H9 (cell line): Measurements from ENCODE around the gene TMPRSS9. TPM values are rescaled to one million over a fixed set of nuclear protein-coding genes. Genes with fewer than 3 reads are reported as not detected.

Experiments
- DNase-seq: peaks from one replicate; pipeline ENCODE4 v3.0.0-alpha.2; 2017
- H2AFZ ChIP-seq: one replicate; pipeline ENCODE4 v1.6.1; 2013; ENCODE audit warnings: mild to moderate bottlenecking, low read length, control low read depth, moderate library complexity
- H2AK5ac ChIP-seq: 2 replicates; pipeline ENCODE4 v1.6.1; 2013; ENCODE audit warnings: low read length, control low read depth, mixed read lengths; ENCODE audit not compliant: insufficient read length
- H2BK120ac ChIP-seq: one replicate; pipeline ENCODE4 v1.6.1; 2013; ENCODE audit warnings: low read depth, mild to moderate bottlenecking, low read length, control low read depth, inconsistent platforms; ENCODE audit not compliant: poor library complexity, severe bottlenecking
- H2BK12ac ChIP-seq: 2 replicates; pipeline ENCODE4 v1.6.1; 2013; ENCODE audit warnings: low read length, control low read depth, mixed read lengths, low read depth; ENCODE audit not compliant: insufficient read length
- H2BK15ac ChIP-seq: 2 replicates; pipeline ENCODE4 v1.6.1; 2013; ENCODE audit warnings: low read depth, low read length, control low read depth
- H2BK20ac ChIP-seq: one replicate; pipeline ENCODE4 v1.6.1; 2013; ENCODE audit warnings: low read depth, mild to moderate bottlenecking, low read length, control low read depth, inconsistent platforms; ENCODE audit not compliant: poor library complexity, severe bottlenecking
- H2BK5ac ChIP-seq: 2 replicates; pipeline ENCODE4 v1.6.1; 2013; ENCODE audit warnings: low read length, control low read depth, mixed read lengths; ENCODE audit not compliant: insufficient read length
- H3K14ac ChIP-seq: 2 replicates; pipeline ENCODE4 v1.6.1; 2013; ENCODE audit warnings: low read length, control low read depth; ENCODE audit not compliant: insufficient read depth
- H3K18ac ChIP-seq: 2 replicates; pipeline ENCODE4 v1.6.1; 2013; ENCODE audit warnings: low read depth, mild to moderate bottlenecking, mixed read lengths, low read length, control low read depth; ENCODE audit not compliant: insufficient read length
- H3K23ac ChIP-seq: 2 replicates; pipeline ENCODE4 v1.6.1; 2013; ENCODE audit warnings: low read length, control low read depth, mixed read lengths, low read depth; ENCODE audit not compliant: insufficient read length
- H3K23me2 ChIP-seq: 2 replicates; pipeline ENCODE4 v1.6.1; 2013; ENCODE audit warnings: low read depth, mild to moderate bottlenecking, mixed read lengths, low read length, control low read depth; ENCODE audit not compliant: insufficient read length, poor library complexity, severe bottlenecking
- H3K27ac ChIP-seq: 2 replicates; pipeline ENCODE4 v1.5.1; 2013; ENCODE audit warnings: low read length, control low read depth, mixed read lengths, low read depth; ENCODE audit not compliant: insufficient read length
- H3K27me3 ChIP-seq: 2 replicates; pipeline ENCODE4 v1.6.1; 2013; ENCODE audit warnings: low read length, control low read depth, inconsistent platforms; ENCODE audit not compliant: insufficient read depth
- H3K4ac ChIP-seq: 2 replicates; pipeline ENCODE4 v1.6.1; 2013; ENCODE audit warnings: low read depth, mild to moderate bottlenecking, control low read depth, inconsistent platforms, low read length, moderate library complexity
- H3K4me1 ChIP-seq: 2 replicates; pipeline ENCODE4 v1.6.1; 2013; ENCODE audit warnings: low read length, control low read depth, inconsistent platforms; ENCODE audit not compliant: insufficient read depth
- H3K4me2 ChIP-seq: 2 replicates; pipeline ENCODE4 v1.6.1; 2013; ENCODE audit warnings: low read length, control low read depth, mixed read lengths; ENCODE audit not compliant: insufficient read length, insufficient read depth
- H3K56ac ChIP-seq: 2 replicates; pipeline ENCODE4 v1.6.1; 2013; ENCODE audit warnings: low read depth, mild to moderate bottlenecking, mixed read lengths, low read length, control low read depth; ENCODE audit not compliant: insufficient read length
- H3K79me1 ChIP-seq: 2 replicates; pipeline ENCODE4 v1.6.1; 2013; ENCODE audit warnings: low read depth, mild to moderate bottlenecking, moderate library complexity, low read length, control low read depth, inconsistent platforms; ENCODE audit not compliant: insufficient read depth, poor library complexity, severe bottlenecking
- H3K79me2 ChIP-seq: 2 replicates; pipeline ENCODE4 v1.6.1; 2013; ENCODE audit warnings: low read length, control low read depth, inconsistent platforms; ENCODE audit not compliant: insufficient read depth
- H3K9ac ChIP-seq: 2 replicates; pipeline ENCODE4 v1.6.1; 2013; ENCODE audit warnings: low read length, control low read depth, mixed read lengths; ENCODE audit not compliant: insufficient read length; ENCODE audit errors: extremely low read depth
- H3K9me3 ChIP-seq: one replicate; pipeline ENCODE4 v1.6.1; 2013; ENCODE audit warnings: low read depth, low read length, inconsistent platforms; ENCODE audit not compliant: control insufficient read depth
- H3T11ph ChIP-seq: one replicate; pipeline ENCODE4 v1.6.1; 2013; ENCODE audit warnings: mild to moderate bottlenecking, low read length, control low read depth, inconsistent platforms
- H4K20me1 ChIP-seq: one replicate; pipeline ENCODE4 v1.6.1; 2013; ENCODE audit not compliant: control insufficient read depth, insufficient read length, insufficient read depth
- H4K5ac ChIP-seq: 2 replicates; pipeline ENCODE4 v1.6.1; 2013; ENCODE audit warnings: low read depth, mild to moderate bottlenecking, mixed read lengths, low read length, control low read depth; ENCODE audit not compliant: insufficient read length
- H4K8ac ChIP-seq: replicated peaks from 2 replicates; pipeline ENCODE4 v1.6.1; 2013; ENCODE audit warnings: low read length, control low read depth, mixed read lengths, low read depth; ENCODE audit not compliant: insufficient read length
- H4K91ac ChIP-seq: 2 replicates; pipeline ENCODE4 v1.6.1; 2013; ENCODE audit warnings: low read depth, mild to moderate bottlenecking, moderate library complexity, mixed read lengths, low read length, control low read depth; ENCODE audit not compliant: insufficient read length
- H3K27ac Mint-ChIP-seq, 3 experiments: 2 replicates in 2 of 3; 3 replicates in 1 of 3; pipeline ENCODE4 v1.8.0; 2020 to 2021; ENCODE audit warnings: mixed read lengths in 3 of 3, mild to moderate bottlenecking in 1 of 3, moderate library complexity in 1 of 3
- H3K27me3 Mint-ChIP-seq: 2 replicates; pipeline ENCODE4 v1.8.0; 2021; ENCODE audit warnings: low read depth, mild to moderate bottlenecking, moderate library complexity, mixed read lengths
- H3K36me3 Mint-ChIP-seq, 3 experiments: 2 replicates in 2 of 3; 3 replicates in 1 of 3; pipeline ENCODE4 v1.8.0; 2020 to 2021; ENCODE audit warnings: low read depth in 3 of 3, mixed read lengths in 3 of 3; ENCODE audit not compliant: insufficient read depth in 1 of 3
- H3K4me1 Mint-ChIP-seq, 2 experiments: 2 replicates each; pipeline ENCODE4 v1.8.0; 2020; ENCODE audit warnings: mixed read lengths in 2 of 2
- H3K4me3 Mint-ChIP-seq, 2 experiments: 2 replicates in 1 of 2; 3 replicates in 1 of 2; pipeline ENCODE4 v1.8.0; 2020 to 2021; ENCODE audit warnings: mild to moderate bottlenecking in 2 of 2, mixed read lengths in 2 of 2, moderate library complexity in 1 of 2
- H3K9me3 Mint-ChIP-seq, 2 experiments: 2 replicates in 1 of 2; 3 replicates in 1 of 2; pipeline ENCODE4 v1.8.0; 2020; ENCODE audit warnings: mild to moderate bottlenecking in 2 of 2, mixed read lengths in 2 of 2, moderate library complexity in 1 of 2
- CTCF ChIP-seq: fragments of 200-600 bp; sonication (generic); conservative IDR thresholded peaks from 3 replicates; pipeline ENCODE4 v1.8.0; 2021; ENCODE audit warnings: antibody characterized with exemption, mild to moderate bottlenecking
- WGBS: extraction: QIAGEN DNeasy Blood & Tissue Kit; methylation state at CpG from one replicate; pipeline ENCODE4 v1.1.7; 2013; ENCODE audit warnings: missing lambda C conversion rate, low lambda C conversion rate, mixed read lengths; ENCODE audit not compliant: insufficient read length; ENCODE audit errors: extremely low coverage; 5-methylcytosine and 5-hydroxymethylcytosine counted together
- total RNA-seq: library from RNA; stranded (reverse); gene quantifications from 2 replicates; pipeline ENCODE4 v1.2.1, GENCODE V29; 2021

TMPRSS9 gene
- total RNA-seq, 1 experiment from 2014 or later, result 0.24 TPM

- peaks cover 2% of the 10 kb centered on the region; the same call in 1 of the 2 replicates for H3K27me3 Mint-ChIP-seq
- Histone ChIP-seq H3K14ac (peak within 1 kb of the TSS; percentile 99), H4K20me1 (no peaks in the 10 kb centered on the region), H2BK15ac (no peak within 1 kb of the TSS), H3T11ph (peak within 1 kb of the TSS; percentile 69), H3K18ac (peak within 1 kb of the TSS; percentile 100), H4K91ac (peak within 1 kb of the TSS; percentile 80), H3K23me2 (peaks cover 9% of the 10 kb centered on the region), H2BK5ac (peak within 1 kb of the TSS; percentile 89), H3K4me1 (no peaks in the 10 kb centered on the region; the same call in 1 of the 2 replicates), H2AK5ac (no peak within 1 kb of the TSS), H3K27ac (peak within 1 kb of the TSS; percentile 21), H3K9me3 (no peaks in the 10 kb centered on the region), H2BK12ac (no peak within 1 kb of the TSS), H3K23ac (no peak within 1 kb of the TSS), H3K79me2 (peaks cover 2% of the 10 kb centered on the region; the same call in 1 of the 2 replicates), H3K27me3 (no peaks in the 10 kb centered on the region), H3K4ac (peak within 1 kb of the TSS; percentile 82; the same call in 1 of the 2 replicates), H4K5ac (peak within 1 kb of the TSS; percentile 45), H2BK120ac (peak within 1 kb of the TSS; percentile 83), H2AFZ (no peak within 1 kb of the TSS), H3K56ac (no peak within 1 kb of the TSS), H4K8ac (no peak within 1 kb of the TSS), H3K4me2 (peak within 1 kb of the TSS; percentile 60), H2BK20ac (no peak within 1 kb of the TSS), H3K79me1 (no peaks in the 10 kb centered on the region), H3K9ac (peak within 1 kb of the TSS; percentile 95)
- H3K36me3 Mint-ChIP-seq, result peaks cover 6 to 34% (median 33%) of the 10 kb centered on the region in 3 experiments; a peak in 6 of 7 replicates
- H3K4me1 Mint-ChIP-seq, result peaks cover 16 to 26% of the 10 kb centered on the region in 2 experiments
- WGBS, result no CpG with 5 or more reads among the region's 77 CpGs
- H3K9me3 Mint-ChIP-seq, result no peaks in the 10 kb centered on the region
- H3K4me3 Mint-ChIP-seq, result peak within 1 kb of the TSS; percentile 91 to 93
- DNase-seq, result peak; percentile 98
- no peak for TF ChIP-seq CTCF
- H3K27ac Mint-ChIP-seq, result peak within 1 kb of the TSS; percentile 98 to 99 (median 99)
Measured at GRCh38 chr19:2427429-2428320, 67.6 kb downstream of the TMPRSS9 start, which contains the start of gene TIMM13. Gene TIMM13 (minus strand): TSS chr19:2427586. CDS start chr19:2427533, 53 bp downstream.
